NCI-H2196 treated with DMSO at 0.1 percent for 48 hours (cell line): ENCODE data around the gene CKAP2.
"Not testable (repeated sequence)": the region's sequence is repeated elsewhere in the genome, so short reads cannot be mapped to it uniquely, and the experiment has no call there.

ENCODE experiments used
- DNase-seq: peaks from one replicate; lab custom pipeline; 2025; ENCODE audit not compliant: unreplicated experiment; lab: John Stamatoyannopoulos, UW

Gene CKAP2, protein sequence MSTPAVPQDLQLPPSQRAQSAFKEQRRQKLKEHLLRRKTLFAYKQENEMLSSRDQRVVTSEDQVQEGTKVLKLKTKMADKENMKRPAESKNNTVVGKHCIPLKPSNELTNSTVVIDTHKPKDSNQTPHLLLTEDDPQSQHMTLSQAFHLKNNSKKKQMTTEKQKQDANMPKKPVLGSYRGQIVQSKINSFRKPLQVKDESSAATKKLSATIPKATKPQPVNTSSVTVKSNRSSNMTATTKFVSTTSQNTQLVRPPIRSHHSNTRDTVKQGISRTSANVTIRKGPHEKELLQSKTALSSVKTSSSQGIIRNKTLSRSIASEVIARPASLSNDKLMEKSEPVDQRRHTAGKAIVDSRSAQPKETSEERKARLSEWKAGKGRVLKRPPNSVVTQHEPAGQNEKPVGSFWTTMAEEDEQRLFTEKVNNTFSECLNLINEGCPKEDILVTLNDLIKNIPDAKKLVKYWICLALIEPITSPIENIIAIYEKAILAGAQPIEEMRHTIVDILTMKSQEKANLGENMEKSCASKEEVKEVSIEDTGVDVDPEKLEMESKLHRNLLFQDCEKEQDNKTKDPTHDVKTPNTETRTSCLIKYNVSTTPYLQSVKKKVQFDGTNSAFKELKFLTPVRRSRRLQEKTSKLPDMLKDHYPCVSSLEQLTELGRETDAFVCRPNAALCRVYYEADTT

DNA sequence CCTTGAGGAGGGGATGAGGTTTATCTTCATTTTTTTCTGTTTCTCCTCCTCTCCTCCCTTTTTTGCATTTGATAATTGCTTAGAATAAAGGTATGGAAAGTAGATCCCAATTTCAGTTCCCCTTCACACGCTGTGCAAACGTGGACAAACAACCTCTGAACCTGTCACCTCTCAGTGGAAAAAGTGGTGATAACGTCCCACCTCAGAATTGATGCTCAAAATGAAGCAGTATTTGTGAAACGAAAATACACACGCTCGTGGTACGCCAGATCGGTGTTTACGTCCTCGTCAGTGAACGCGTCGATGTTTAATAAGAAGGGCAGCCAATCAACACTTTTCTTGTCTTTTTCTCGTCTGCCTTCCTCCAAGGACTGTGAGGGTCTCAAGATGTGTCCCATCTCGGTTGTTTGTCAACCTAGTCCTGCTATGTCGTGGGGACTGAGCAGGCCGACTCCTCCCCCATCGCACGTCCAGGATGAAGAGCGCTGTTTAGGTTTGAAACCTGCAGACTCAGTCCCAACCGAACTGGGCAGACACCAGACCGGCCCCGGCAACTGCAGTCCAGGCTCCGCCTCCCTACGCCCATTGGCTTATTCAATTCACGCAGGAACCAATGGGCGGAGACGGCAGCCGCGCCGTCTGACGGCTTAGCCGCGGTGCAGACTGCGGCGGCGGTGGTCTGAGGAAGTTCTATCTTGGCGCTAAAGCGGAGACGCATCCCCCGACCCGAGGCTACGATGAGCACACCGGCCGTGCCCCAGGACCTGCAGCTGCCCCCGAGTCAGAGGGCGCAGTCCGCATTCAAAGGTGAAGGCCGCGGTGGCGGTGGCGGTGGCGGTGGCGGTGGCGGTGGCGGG is at the start of gene CKAP2:
TSS of gene CKAP2 (plus strand) at position 659 of the 857 bp plus-strand sequence. CDS start at position 738, 79 bp downstream.
- DNase-seq: peak; percentile 53

GRCh38 chr13:52405767-52406494 is 49.3 kb upstream of the CKAP2 start, which contains the start of gene THSD1:
Gene THSD1 (minus strand): TSS chr13:52406172. CDS start chr13:52402600, 3,572 bp downstream.
- DNase-seq: no peak

GRCh38 chr13:52406629-52407028 is 48.6 kb upstream of the CKAP2 start:
- DNase-seq: no peak

GRCh38 chr13:52407436-52407835 is 47.8 kb upstream of the CKAP2 start:
- DNase-seq: not testable (repeated sequence)

GRCh38 chr13:52408071-52408658 is 47.1 kb upstream of the CKAP2 start:
- not testable (repeated sequence) for DNase-seq

DNA sequence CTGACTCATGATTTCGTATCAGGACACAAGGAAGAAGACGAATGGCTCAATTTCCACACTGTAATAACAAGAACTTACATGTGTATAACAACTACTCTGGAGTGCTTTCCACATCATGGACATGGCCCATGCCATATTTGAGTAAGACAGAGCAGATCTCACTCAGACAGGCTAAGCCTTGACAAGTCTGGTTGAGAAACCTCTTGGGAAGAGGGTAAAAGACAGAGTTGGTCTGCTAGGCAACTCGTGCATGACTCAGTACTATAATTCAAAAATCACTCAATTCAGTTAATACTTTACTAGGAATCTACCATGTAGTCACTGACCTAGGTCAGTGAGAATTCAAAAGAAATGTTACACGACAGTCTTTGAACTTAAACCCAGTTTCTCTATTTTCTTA is 43.6 kb upstream of the CKAP2 start:
- DNase-seq: no peak

DNA sequence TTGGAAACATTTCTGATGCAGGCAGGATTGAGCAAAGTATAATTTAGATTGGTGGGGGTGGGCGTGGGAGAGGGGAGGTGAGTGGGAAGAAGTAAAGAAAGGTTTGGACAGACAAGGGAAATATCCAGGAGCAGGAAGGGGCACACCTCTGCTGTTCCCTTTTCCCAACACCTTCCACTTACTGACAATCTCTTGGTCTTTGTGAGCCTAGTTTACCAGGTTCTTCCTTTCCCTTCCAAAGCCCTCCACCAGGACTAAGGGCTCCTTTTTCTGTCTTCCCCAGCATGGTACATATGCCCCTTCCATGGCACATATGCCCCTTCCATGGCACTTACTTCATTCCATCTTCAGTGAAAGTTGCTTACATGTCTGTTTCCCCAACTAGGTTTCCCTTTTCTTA is 43.1 kb upstream of the CKAP2 start:
- DNase-seq: no peak

GRCh38 chr13:52414051-52414450 is 41.2 kb upstream of the CKAP2 start:
- DNase-seq: no peak

DNA sequence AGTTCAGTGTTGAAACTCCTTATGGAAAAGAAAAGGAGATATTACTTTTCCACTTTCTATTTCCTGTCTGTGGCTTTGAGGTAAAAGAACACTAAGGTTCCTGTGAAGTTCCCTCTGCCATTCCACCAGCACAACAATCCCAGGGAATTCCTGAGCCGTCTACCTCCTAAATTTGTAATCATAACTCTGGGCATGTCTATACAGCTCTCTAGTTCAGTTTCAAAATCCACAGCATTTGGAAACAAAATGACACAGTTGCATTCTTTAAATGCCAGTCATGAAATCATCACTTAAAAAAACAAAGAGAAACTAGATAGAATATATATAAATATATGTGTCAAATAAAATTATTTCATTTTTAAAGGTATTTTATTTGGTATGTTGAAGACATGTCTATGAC is 40.3 kb upstream of the CKAP2 start:
- DNase-seq: no peak

- no peak for DNase-seq
These were observed 36.2 kb upstream of the CKAP2 start for GRCh38 chr13:52419080-52419479.

DNA sequence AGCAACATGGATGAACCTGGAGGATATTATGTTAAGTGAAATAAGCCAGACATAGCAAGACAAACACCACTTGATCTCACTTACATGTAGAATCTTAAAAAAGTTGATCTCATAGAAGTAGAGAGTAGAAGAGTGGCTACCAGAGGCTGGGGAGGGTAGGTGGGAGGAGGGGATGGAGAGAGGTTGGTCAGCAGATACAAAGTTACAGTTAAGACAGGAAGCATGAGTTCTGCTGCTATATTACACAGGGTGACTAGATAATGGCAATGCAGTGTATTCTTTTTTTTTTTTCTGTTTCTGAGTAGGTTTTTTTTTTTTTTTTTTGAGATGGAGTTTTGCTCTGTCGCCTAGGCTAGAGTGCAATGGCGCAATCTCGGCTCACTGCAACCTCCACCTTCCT is 34.1 kb upstream of the CKAP2 start:
- no peak for DNase-seq

- DNase-seq: no peak
These were observed 27.0 kb upstream of the CKAP2 start for GRCh38 chr13:52428295-52428694.

GRCh38 chr13:52432456-52432855 is 22.8 kb upstream of the CKAP2 start:
- DNase-seq: no peak

- DNase-seq: no peak
These were observed 9.0 kb upstream of the CKAP2 start for GRCh38 chr13:52446265-52446664.

DNA sequence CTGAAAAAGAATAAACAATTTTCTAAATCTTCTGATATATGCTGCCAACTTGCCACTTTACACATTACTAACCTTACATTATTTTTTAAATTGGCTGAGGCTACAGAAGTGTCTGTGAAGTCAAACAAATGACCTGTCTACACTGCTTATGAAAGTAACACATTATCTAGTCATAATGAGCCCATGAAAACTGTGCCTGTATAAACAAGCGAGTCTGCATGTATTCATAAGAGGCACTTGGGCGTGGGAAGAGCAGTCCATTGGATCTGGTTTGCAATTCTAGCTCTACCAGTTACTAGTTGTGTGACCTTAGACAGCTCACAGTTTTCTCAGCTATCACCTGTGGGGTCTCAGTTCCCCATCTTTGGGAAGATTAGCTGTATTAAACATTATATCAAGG is 7.9 kb upstream of the CKAP2 start:
- no peak for DNase-seq

DNA sequence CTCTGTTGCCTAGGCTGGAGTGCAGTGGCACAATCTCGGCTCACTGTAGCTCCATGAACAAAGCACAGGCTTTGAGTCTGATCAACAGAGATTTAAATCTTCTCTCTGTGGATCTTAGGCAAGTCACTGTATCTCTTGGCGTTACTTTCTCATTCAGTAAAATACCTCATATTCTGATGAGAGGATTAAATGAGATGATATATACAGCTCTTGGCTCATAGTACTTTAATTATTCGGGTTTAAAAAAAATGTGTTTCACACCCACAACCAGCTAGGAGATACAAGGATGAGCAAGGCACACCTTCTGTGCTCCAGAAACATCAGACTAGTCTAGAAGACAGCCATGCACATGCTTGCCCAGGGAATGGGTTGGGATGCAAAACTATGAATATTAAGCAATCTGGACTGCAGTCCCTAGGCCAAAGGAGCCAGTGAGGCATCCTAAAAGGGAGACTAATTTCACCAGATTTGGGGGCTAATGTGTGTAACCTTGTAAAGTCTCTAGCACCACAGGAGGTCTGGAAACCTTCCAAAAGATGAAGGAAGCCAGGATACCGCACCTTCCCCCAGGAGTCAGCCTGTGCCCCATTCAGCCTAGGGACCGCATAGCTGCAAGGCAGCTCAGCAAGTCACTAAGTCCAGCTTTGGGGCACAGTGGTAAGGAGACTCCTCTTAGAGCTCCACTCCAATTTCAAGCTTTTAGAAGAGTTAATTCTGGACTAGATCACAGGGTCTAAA is 7.3 kb upstream of the CKAP2 start:
- no peak for DNase-seq

DNA sequence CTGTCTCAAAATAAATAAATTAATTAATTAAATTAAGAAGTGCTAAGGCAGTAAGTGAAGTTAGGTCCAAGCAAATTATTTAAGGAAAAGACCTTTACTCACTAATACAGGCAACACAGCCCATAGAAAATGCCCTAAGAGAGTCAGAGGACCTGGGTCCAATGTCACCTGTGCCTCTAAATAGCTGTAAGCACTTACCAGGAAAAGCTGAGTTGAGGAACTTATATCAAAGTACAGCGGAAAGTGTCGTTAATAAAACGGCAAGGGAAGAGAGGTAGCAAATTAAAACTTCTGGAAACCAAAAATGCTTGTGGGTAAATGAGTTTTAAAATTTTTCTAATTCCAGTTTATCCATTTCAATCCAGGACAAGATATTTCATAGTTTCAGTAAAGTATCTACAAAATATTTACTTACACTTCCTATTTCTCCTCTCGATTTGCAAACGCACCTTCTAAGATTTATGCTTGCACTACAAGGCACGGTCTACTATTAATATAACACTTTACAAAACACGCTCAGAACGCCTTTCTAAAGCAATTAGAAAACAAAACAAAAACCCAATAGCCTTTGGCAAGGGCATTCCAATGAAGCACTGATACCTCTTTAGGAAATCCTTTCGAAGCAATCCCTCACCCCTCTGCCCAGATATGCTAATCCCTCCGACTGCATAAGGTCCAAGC is 5.8 kb upstream of the CKAP2 start:
- no peak for DNase-seq

GRCh38 chr13:52450012-52450792 is 5.1 kb upstream of the CKAP2 start, which contains the start of gene VPS36:
Gene VPS36 (minus strand): TSS chr13:52450634. CDS start chr13:52450594, 40 bp downstream.
- DNase-seq: peak; percentile 66
